Measurements from ENCODE around the gene SETBP1.

SETBP1 gene

GRCh38 chr18:44689736-44690135 is 9.0 kb downstream of the SETBP1 start:
- WGBS, 2 experiments, result 79 to 86% methylated on average over 3 of the region's 3 CpGs
- no peak overlapping the region for H3K4me3 ChIP-seq (ENCODE audit: insufficient read depth, low read depth, low read length)

GRCh38 chr18:44691148-44691925 is 10.6 kb downstream of the SETBP1 start:
- H3K4me3 ChIP-seq (ENCODE audit: insufficient read depth, low read depth, low read length), result no peak overlapping the region
- no peaks in the 10 kb centered on the region for H3K36me3 ChIP-seq (ENCODE audit: control insufficient read depth, insufficient read depth, low read length)
- H3K4me1 ChIP-seq (ENCODE audit: control insufficient read depth, insufficient read depth, low read length), result peaks cover 15% of the 10 kb centered on the region
- H3K27me3 ChIP-seq (ENCODE audit: control insufficient read depth, insufficient read depth, low read length, poor library complexity, severe bottlenecking), result no peaks in the 10 kb centered on the region
- H3K9me3 ChIP-seq (ENCODE audit: control insufficient read depth, low read length), result no peaks in the 10 kb centered on the region
- 95% methylated on average over 4 of the region's 4 CpGs for WGBS, 2 experiments
- H3K27ac ChIP-seq (ENCODE audit: insufficient read depth, low read depth, low read length, poor library complexity, severe bottlenecking), result no peak overlapping the region

More at GRCh38 chr18:44689736-44690135, 9.0 kb downstream of the SETBP1 start:
- H3K27me3 ChIP-seq (ENCODE audit: control insufficient read depth, insufficient read depth, low read length, poor library complexity, severe bottlenecking), result no peaks in the 10 kb centered on the region
- H3K27ac ChIP-seq (ENCODE audit: insufficient read depth, low read depth, low read length, poor library complexity, severe bottlenecking), result no peak overlapping the region
- no peaks in the 10 kb centered on the region for H3K9me3 ChIP-seq (ENCODE audit: control insufficient read depth, low read length)
- H3K4me1 ChIP-seq (ENCODE audit: control insufficient read depth, insufficient read depth, low read length), result peaks cover 28% of the 10 kb centered on the region
- no peaks in the 10 kb centered on the region for H3K36me3 ChIP-seq (ENCODE audit: control insufficient read depth, insufficient read depth, low read length)

DNA sequence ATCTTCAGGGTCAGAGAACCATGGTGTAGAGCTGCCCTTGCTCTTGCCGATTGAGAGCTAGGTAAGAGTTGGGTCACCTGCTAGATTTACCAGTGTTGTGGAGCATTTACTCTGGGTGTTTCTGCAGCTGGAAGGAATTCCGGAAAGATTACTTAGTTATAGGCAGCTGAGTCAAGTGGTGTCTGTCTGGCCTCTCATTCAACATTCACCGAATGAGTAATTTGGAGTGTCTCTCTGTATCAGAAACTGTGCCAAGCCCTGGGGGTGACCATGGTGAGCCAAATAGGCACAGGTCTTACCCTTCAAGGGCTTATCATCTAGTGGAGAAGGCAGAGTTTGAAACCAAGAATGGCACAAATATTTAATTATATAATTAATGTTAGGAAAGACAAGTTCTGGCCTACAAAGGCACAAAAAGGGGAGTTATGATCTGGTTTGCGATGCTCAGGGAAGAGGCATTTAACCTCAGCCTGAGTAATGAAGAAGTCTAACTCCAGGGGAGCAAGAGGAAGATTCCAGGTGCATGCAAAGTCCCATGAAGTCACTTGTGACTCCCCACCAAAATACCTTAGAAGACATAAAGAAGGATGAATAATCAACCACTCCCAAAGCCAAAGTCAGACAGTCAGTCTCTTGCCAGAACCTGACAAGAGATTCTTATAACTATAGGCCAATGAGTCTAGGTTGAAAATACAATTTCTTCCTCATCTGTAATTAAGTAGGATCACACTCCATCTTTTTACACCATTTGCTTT is 12.5 kb downstream of the SETBP1 start:
- H3K4me3 ChIP-seq (ENCODE audit: insufficient read depth, low read depth, low read length), result no peak overlapping the region
- 95 to 96% methylated on average over 4 of the region's 4 CpGs for WGBS, 2 experiments
- no peaks in the 10 kb centered on the region for H3K9me3 ChIP-seq (ENCODE audit: control insufficient read depth, low read length)
- H3K27ac ChIP-seq (ENCODE audit: insufficient read depth, low read depth, low read length, poor library complexity, severe bottlenecking), result no peak overlapping the region
- H3K36me3 ChIP-seq (ENCODE audit: control insufficient read depth, insufficient read depth, low read length), result no peaks in the 10 kb centered on the region
- H3K27me3 ChIP-seq (ENCODE audit: control insufficient read depth, insufficient read depth, low read length, poor library complexity, severe bottlenecking), result no peaks in the 10 kb centered on the region
- H3K4me1 ChIP-seq (ENCODE audit: control insufficient read depth, insufficient read depth, low read length), result peaks cover 25% of the 10 kb centered on the region

DNA sequence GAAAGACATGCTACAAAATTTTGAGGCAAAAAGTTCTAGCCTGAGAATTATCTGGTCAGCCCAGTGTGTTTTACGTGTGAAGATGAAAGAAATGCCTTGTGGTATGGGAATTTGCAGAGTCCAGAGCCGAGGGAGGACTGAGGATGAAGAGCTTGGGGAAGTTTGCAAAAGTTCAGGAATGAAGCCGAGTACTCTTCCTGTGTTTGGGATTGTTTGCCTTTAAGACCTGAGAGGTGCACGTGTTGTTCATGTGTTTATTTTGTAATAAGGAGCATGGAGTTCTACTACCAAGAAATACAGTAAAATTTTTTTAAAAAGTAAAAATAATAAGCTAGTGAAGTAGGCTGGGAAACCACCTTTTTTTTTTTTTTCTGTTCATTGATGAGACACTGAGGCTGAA is 14.8 kb downstream of the SETBP1 start:
- WGBS, 2 experiments, result 84 to 86% methylated on average over 4 of the region's 4 CpGs
- Histone ChIP-seq H3K4me1 (ENCODE audit: control insufficient read depth, insufficient read depth, low read length) (peaks cover 17% of the 10 kb centered on the region), H3K4me3 (ENCODE audit: insufficient read depth, low read depth, low read length) (no peak overlapping the region), H3K36me3 (ENCODE audit: control insufficient read depth, insufficient read depth, low read length) (no peaks in the 10 kb centered on the region), H3K9me3 (ENCODE audit: control insufficient read depth, low read length) (no peaks in the 10 kb centered on the region), H3K27ac (ENCODE audit: insufficient read depth, low read depth, low read length, poor library complexity, severe bottlenecking) (no peak overlapping the region), H3K27me3 (ENCODE audit: control insufficient read depth, insufficient read depth, low read length, poor library complexity, severe bottlenecking) (no peaks in the 10 kb centered on the region)

GRCh38 chr18:44696892-44697291 is 16.2 kb downstream of the SETBP1 start:
- H3K27me3 ChIP-seq (ENCODE audit: control insufficient read depth, insufficient read depth, low read length, poor library complexity, severe bottlenecking), result no peaks in the 10 kb centered on the region
- no peak overlapping the region for H3K27ac ChIP-seq (ENCODE audit: insufficient read depth, low read depth, low read length, poor library complexity, severe bottlenecking)
- peaks cover 18% of the 10 kb centered on the region for H3K4me1 ChIP-seq (ENCODE audit: control insufficient read depth, insufficient read depth, low read length)
- no peaks in the 10 kb centered on the region for H3K9me3 ChIP-seq (ENCODE audit: control insufficient read depth, low read length)
- WGBS, 2 experiments, result 54 to 57% methylated on average over 9 of the region's 9 CpGs
- no peak overlapping the region for H3K4me3 ChIP-seq (ENCODE audit: insufficient read depth, low read depth, low read length)
- H3K36me3 ChIP-seq (ENCODE audit: control insufficient read depth, insufficient read depth, low read length), result peaks cover 4% of the 10 kb centered on the region

DNA sequence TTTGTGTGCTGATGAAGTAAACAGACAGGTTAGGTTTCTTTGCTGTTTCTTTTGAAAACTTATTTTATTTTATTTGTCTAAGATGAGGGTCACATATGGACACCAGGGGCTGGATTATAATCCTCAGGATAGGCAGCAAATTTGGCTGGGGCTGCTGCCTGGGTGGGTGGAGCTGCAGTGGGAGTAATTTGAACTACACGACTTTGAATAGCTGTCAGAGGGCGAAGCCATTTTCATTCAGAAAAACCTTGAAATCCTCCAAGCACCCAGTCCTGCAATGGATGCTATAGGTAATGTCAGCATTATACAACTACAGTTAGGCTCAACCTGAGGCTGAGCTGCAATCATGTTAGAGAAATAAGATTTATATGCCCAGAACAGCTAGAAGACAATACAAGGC is 16.6 kb downstream of the SETBP1 start:
- Histone ChIP-seq H3K4me1 (ENCODE audit: control insufficient read depth, insufficient read depth, low read length) (peaks cover 18% of the 10 kb centered on the region), H3K4me3 (ENCODE audit: insufficient read depth, low read depth, low read length) (no peak overlapping the region), H3K9me3 (ENCODE audit: control insufficient read depth, low read length) (no peaks in the 10 kb centered on the region), H3K36me3 (ENCODE audit: control insufficient read depth, insufficient read depth, low read length) (peaks cover 5% of the 10 kb centered on the region), H3K27me3 (ENCODE audit: control insufficient read depth, insufficient read depth, low read length, poor library complexity, severe bottlenecking) (no peaks in the 10 kb centered on the region), H3K27ac (ENCODE audit: insufficient read depth, low read depth, low read length, poor library complexity, severe bottlenecking) (no peak overlapping the region)
- WGBS, 2 experiments, result 55 to 67% methylated on average over 2 of the region's 2 CpGs

DNA sequence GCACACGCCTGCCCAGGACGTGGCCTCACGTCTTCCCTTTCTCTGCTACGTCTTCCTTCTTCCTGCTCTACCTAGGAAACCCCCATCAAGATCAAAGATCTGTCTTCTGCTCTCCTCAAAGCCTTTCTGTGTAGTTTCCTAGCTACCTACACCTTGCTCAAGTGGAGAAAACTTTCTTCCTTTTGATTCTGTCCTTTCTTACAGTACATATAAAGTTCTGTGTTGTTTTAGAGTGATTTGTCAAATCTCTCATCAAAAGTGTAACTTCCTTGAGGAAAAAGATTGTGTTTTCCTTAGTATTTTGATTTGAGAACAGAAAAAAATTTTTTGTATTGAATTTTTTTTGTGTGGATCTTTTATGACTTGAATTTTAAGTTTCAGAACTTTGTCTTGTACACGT is 17.8 kb downstream of the SETBP1 start:
- WGBS, 2 experiments, result 92 to 93% methylated on average over 4 to 5 of the region's 5 CpGs
- Histone ChIP-seq H3K27me3 (ENCODE audit: control insufficient read depth, insufficient read depth, low read length, poor library complexity, severe bottlenecking) (no peaks in the 10 kb centered on the region), H3K9me3 (ENCODE audit: control insufficient read depth, low read length) (no peaks in the 10 kb centered on the region), H3K4me3 (ENCODE audit: insufficient read depth, low read depth, low read length) (no peak overlapping the region), H3K27ac (ENCODE audit: insufficient read depth, low read depth, low read length, poor library complexity, severe bottlenecking) (no peak overlapping the region), H3K4me1 (ENCODE audit: control insufficient read depth, insufficient read depth, low read length) (peaks cover 18% of the 10 kb centered on the region), H3K36me3 (ENCODE audit: control insufficient read depth, insufficient read depth, low read length) (peaks cover 10% of the 10 kb centered on the region)

DNA sequence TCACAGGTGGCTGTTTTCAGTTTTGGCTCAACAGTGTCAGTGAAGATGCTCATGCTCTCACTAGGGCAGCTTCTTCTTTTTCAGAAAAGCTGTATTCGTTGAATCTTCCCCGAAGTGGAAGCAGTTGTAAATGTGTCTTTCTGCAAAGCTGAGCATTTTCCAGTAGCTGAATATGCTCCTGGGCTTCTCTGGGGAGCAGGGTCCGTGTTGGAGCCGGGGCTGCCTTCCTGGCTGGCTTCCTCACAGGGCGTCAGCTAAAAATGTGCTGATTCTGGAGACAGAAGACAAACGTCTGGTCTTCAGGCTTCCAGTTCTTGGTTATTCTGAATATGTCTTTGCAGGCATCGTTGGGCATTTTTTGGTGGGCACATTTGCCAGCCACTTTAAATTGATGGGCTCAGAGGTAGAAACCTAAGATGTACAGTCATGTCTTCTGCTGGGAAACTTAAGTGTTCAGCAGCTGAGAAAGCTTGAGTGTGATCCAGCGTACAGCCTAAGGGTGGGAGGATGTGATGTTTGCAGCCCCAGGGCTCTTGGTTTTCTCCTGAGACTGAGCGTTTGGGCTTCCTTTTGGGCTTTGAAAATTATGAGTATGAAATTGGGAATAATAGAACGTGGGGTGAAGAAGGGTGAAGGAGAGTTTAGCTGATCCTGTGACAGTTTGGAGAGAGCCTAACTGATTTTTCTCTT is 19.0 kb downstream of the SETBP1 start:
- 78 to 82% methylated on average over 10 of the region's 10 CpGs for WGBS, 2 experiments

GRCh38 chr18:44700652-44701051 is 20.0 kb downstream of the SETBP1 start:
- Histone ChIP-seq H3K27ac (ENCODE audit: insufficient read depth, low read depth, low read length, poor library complexity, severe bottlenecking) (no peak overlapping the region), H3K4me1 (ENCODE audit: control insufficient read depth, insufficient read depth, low read length) (peaks cover 18% of the 10 kb centered on the region), H3K27me3 (ENCODE audit: control insufficient read depth, insufficient read depth, low read length, poor library complexity, severe bottlenecking) (no peaks in the 10 kb centered on the region), H3K9me3 (ENCODE audit: control insufficient read depth, low read length) (no peaks in the 10 kb centered on the region), H3K4me3 (ENCODE audit: insufficient read depth, low read depth, low read length) (no peak overlapping the region), H3K36me3 (ENCODE audit: control insufficient read depth, insufficient read depth, low read length) (peaks cover 10% of the 10 kb centered on the region)
- WGBS, 2 experiments, result 84 to 92% methylated on average over 3 to 5 of the region's 5 CpGs

More for the DNA sequence above, 19.0 kb downstream of the SETBP1 start:
- H3K4me3 ChIP-seq (ENCODE audit: insufficient read depth, low read depth, low read length), result no peak overlapping the region
- no peak overlapping the region for H3K27ac ChIP-seq (ENCODE audit: insufficient read depth, low read depth, low read length, poor library complexity, severe bottlenecking)
- H3K4me1 ChIP-seq (ENCODE audit: control insufficient read depth, insufficient read depth, low read length), result peaks cover 18% of the 10 kb centered on the region
- H3K36me3 ChIP-seq (ENCODE audit: control insufficient read depth, insufficient read depth, low read length), result peaks cover 10% of the 10 kb centered on the region
- no peaks in the 10 kb centered on the region for H3K9me3 ChIP-seq (ENCODE audit: control insufficient read depth, low read length)
- no peaks in the 10 kb centered on the region for H3K27me3 ChIP-seq (ENCODE audit: control insufficient read depth, insufficient read depth, low read length, poor library complexity, severe bottlenecking)

DNA sequence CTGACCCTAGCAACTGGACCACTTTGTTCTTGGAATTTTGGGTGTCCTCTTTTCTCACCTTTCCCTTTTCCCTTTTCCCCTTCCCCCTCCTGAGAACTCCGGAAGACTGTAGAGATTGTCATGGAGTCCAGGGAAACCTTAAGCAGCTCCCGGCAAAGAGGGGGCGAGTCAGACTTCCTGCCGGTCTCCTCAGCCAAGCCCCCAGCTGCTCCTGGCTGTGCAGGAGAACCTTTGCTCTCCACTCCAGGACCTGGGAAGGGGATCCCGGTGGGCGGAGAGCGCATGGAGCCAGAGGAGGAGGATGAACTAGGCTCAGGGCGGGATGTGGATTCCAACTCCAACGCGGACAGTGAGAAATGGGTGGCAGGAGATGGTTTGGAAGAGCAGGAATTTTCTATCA is 20.5 kb downstream of the SETBP1 start:
- Histone ChIP-seq H3K36me3 (ENCODE audit: control insufficient read depth, insufficient read depth, low read length) (peaks cover 10% of the 10 kb centered on the region), H3K9me3 (ENCODE audit: control insufficient read depth, low read length) (no peaks in the 10 kb centered on the region), H3K4me3 (ENCODE audit: insufficient read depth, low read depth, low read length) (no peak overlapping the region), H3K27ac (ENCODE audit: insufficient read depth, low read depth, low read length, poor library complexity, severe bottlenecking) (no peak overlapping the region), H3K27me3 (ENCODE audit: control insufficient read depth, insufficient read depth, low read length, poor library complexity, severe bottlenecking) (no peaks in the 10 kb centered on the region), H3K4me1 (ENCODE audit: control insufficient read depth, insufficient read depth, low read length) (peaks cover 17% of the 10 kb centered on the region)
- WGBS, 2 experiments, result 88 to 93% methylated on average over 10 of the region's 10 CpGs

Measured in ectodermal cell (in vitro differentiated cells).